Esophagus muscularis mucosa (tissue), 3 donors: Measurements from ENCODE around the gene USP25.

Experiments used
- POLR2A ChIP-seq: fragments of 450-650 bp; IDR thresholded peaks from one replicate; pipeline ENCODE4 v1.6.1; 2017; ENCODE audit warnings: antibody characterized with exemption, moderate library complexity, mild to moderate bottlenecking, low read depth
- TF ChIP-seq, protein P1 (sequence below), 3 experiments: fragments of 200-600 bp in 2 of 3; fragments of 450-650 bp in 1 of 3; sonication (generic) in 2 of 3; IDR thresholded peaks; one replicate each; pipeline ENCODE4 v1.5.1; 2017 to 2019; ENCODE audit warnings: antibody characterized with exemption in 3 of 3, mild to moderate bottlenecking in 2 of 3, moderate library complexity in 1 of 3

DNA sequence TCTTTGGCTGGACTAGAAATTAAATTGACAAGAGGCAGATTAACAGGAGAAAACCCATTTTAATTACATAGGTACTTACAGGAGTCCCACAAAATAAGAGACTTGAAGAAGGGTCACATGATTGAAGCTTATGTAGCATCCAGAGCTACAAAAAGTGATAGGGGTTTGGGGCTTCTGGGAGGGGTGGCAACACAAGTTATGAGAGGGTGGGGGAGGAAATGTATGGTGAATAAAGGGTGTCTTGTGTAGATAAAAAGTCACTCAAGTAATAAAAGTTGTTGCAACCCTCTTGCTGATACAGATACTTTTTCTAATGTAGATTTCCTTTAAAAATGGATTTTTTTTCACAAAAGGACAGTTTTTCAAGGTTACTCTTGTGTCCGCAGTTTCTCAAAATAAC is 24.0 kb downstream of the USP25 start:
- TF ChIP-seq, protein P1, sequence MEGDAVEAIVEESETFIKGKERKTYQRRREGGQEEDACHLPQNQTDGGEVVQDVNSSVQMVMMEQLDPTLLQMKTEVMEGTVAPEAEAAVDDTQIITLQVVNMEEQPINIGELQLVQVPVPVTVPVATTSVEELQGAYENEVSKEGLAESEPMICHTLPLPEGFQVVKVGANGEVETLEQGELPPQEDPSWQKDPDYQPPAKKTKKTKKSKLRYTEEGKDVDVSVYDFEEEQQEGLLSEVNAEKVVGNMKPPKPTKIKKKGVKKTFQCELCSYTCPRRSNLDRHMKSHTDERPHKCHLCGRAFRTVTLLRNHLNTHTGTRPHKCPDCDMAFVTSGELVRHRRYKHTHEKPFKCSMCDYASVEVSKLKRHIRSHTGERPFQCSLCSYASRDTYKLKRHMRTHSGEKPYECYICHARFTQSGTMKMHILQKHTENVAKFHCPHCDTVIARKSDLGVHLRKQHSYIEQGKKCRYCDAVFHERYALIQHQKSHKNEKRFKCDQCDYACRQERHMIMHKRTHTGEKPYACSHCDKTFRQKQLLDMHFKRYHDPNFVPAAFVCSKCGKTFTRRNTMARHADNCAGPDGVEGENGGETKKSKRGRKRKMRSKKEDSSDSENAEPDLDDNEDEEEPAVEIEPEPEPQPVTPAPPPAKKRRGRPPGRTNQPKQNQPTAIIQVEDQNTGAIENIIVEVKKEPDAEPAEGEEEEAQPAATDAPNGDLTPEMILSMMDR (IDR thresholded peaks at IDR 0.05): no peak
- TF ChIP-seq POLR2A: no peak
